IPS-15b (cell line): ENCODE data around the gene TNS3.
A peak's percentile ranks its signal among the peaks of the same experiment; 100 is the strongest.

Experiments
- H3K27me3 ChIP-seq: one replicate; pipeline ENCODE4 v1.6.1; 2013; ENCODE audit warnings: low read length; ENCODE audit not compliant: control insufficient read depth, insufficient read depth
- H3K36me3 ChIP-seq: one replicate; pipeline ENCODE4 v1.6.1; 2013; ENCODE audit warnings: low read length; ENCODE audit not compliant: control insufficient read depth, insufficient read depth
- H3K4me1 ChIP-seq: one replicate; pipeline ENCODE4 v1.6.1; 2013; ENCODE audit warnings: mild to moderate bottlenecking, low read length; ENCODE audit not compliant: control insufficient read depth, insufficient read depth
- H3K4me3 ChIP-seq: one replicate; pipeline ENCODE4 v1.5.1; 2013; ENCODE audit warnings: low read depth, low read length
- H3K9ac ChIP-seq: one replicate; pipeline ENCODE4 v1.6.1; 2013; ENCODE audit warnings: low read depth, mild to moderate bottlenecking, low read length
- H3K9me3 ChIP-seq: one replicate; pipeline ENCODE4 v1.6.1; 2013; ENCODE audit warnings: mild to moderate bottlenecking, low read length; ENCODE audit not compliant: control insufficient read depth, insufficient read depth

Gene TNS3

GRCh38 chr7:47258798-47259197 lies 323.1 kb downstream of the TNS3 start:
- no peaks in the 10 kb centered on the region for H3K9me3 ChIP-seq
- H3K9ac ChIP-seq = no peak overlapping the region
- peaks cover 15% of the 10 kb centered on the region for H3K27me3 ChIP-seq
- H3K36me3 ChIP-seq = no peaks in the 10 kb centered on the region
- no peak overlapping the region for H3K4me3 ChIP-seq
- H3K4me1 ChIP-seq = no peaks in the 10 kb centered on the region

- no peaks in the 10 kb centered on the region for H3K9me3 ChIP-seq
- no peaks in the 10 kb centered on the region for H3K4me1 ChIP-seq
- H3K36me3 ChIP-seq = no peaks in the 10 kb centered on the region
- no peak overlapping the region for H3K4me3 ChIP-seq
- H3K27me3 ChIP-seq = peaks cover 15% of the 10 kb centered on the region
- no peak overlapping the region for H3K9ac ChIP-seq
These were observed 325.9 kb downstream of the TNS3 start for GRCh38 chr7:47256016-47256415.

- H3K4me1 ChIP-seq = no peaks in the 10 kb centered on the region
- H3K9me3 ChIP-seq = no peaks in the 10 kb centered on the region
- no peaks in the 10 kb centered on the region for H3K36me3 ChIP-seq
- no peak overlapping the region for H3K4me3 ChIP-seq
- H3K9ac ChIP-seq = no peak overlapping the region
- peaks cover 15% of the 10 kb centered on the region for H3K27me3 ChIP-seq
These were observed 326.5 kb downstream of the TNS3 start for GRCh38 chr7:47255441-47255840.

GRCh38 chr7:47255007-47255406 lies 326.9 kb downstream of the TNS3 start:
- Histone ChIP-seq H3K4me1 (no peaks in the 10 kb centered on the region), H3K4me3 (no peak overlapping the region), H3K36me3 (no peaks in the 10 kb centered on the region), H3K9me3 (no peaks in the 10 kb centered on the region), H3K27me3 (peaks cover 15% of the 10 kb centered on the region), H3K9ac (no peak overlapping the region)

GRCh38 chr7:47254081-47254977 lies 327.6 kb downstream of the TNS3 start:
- Histone ChIP-seq H3K36me3 (no peaks in the 10 kb centered on the region), H3K27me3 (peaks cover 15% of the 10 kb centered on the region), H3K4me1 (no peaks in the 10 kb centered on the region), H3K9me3 (no peaks in the 10 kb centered on the region), H3K9ac (peak overlapping the region; percentile 49), H3K4me3 (peak overlapping the region; percentile 74)

GRCh38 chr7:47253650-47254080 lies 328.2 kb downstream of the TNS3 start:
- Histone ChIP-seq H3K9ac (peak overlapping the region; percentile 49), H3K9me3 (no peaks in the 10 kb centered on the region), H3K27me3 (peaks cover 15% of the 10 kb centered on the region), H3K36me3 (no peaks in the 10 kb centered on the region), H3K4me1 (no peaks in the 10 kb centered on the region), H3K4me3 (peak overlapping the region; percentile 74)

GRCh38 chr7:47252675-47253074 lies 329.2 kb downstream of the TNS3 start:
- Histone ChIP-seq H3K27me3 (peaks cover 18% of the 10 kb centered on the region), H3K4me3 (no peak overlapping the region), H3K9me3 (no peaks in the 10 kb centered on the region)

GRCh38 chr7:47249361-47249760 lies 332.6 kb downstream of the TNS3 start:
- no peaks in the 10 kb centered on the region for H3K9me3 ChIP-seq
- no peak overlapping the region for H3K9ac ChIP-seq
- H3K4me3 ChIP-seq = no peak overlapping the region
- no peaks in the 10 kb centered on the region for H3K36me3 ChIP-seq
- H3K27me3 ChIP-seq = peaks cover 2% of the 10 kb centered on the region
- H3K4me1 ChIP-seq = no peaks in the 10 kb centered on the region

More at GRCh38 chr7:47252675-47253074, 329.2 kb downstream of the TNS3 start:
- Histone ChIP-seq H3K36me3 (no peaks in the 10 kb centered on the region), H3K4me1 (no peaks in the 10 kb centered on the region), H3K9ac (no peak overlapping the region)

- H3K27me3 ChIP-seq = peaks cover 2% of the 10 kb centered on the region
- H3K4me3 ChIP-seq = no peak overlapping the region
- no peak overlapping the region for H3K9ac ChIP-seq
- no peaks in the 10 kb centered on the region for H3K36me3 ChIP-seq
- H3K4me1 ChIP-seq = no peaks in the 10 kb centered on the region
- no peaks in the 10 kb centered on the region for H3K9me3 ChIP-seq
These were observed 333.1 kb downstream of the TNS3 start for GRCh38 chr7:47248797-47249196.

GRCh38 chr7:47247132-47247531 lies 334.8 kb downstream of the TNS3 start:
- Histone ChIP-seq H3K36me3 (no peaks in the 10 kb centered on the region), H3K4me1 (no peaks in the 10 kb centered on the region), H3K27me3 (peaks cover 2% of the 10 kb centered on the region), H3K4me3 (no peak overlapping the region), H3K9me3 (no peaks in the 10 kb centered on the region), H3K9ac (no peak overlapping the region)

GRCh38 chr7:47244692-47245091 lies 337.2 kb downstream of the TNS3 start:
- Histone ChIP-seq H3K9ac (no peak overlapping the region), H3K4me1 (no peaks in the 10 kb centered on the region), H3K27me3 (peaks cover 2% of the 10 kb centered on the region)

More at GRCh38 chr7:47244692-47245091, 337.2 kb downstream of the TNS3 start:
- H3K4me3 ChIP-seq = no peak overlapping the region
- H3K36me3 ChIP-seq = no peaks in the 10 kb centered on the region
- no peaks in the 10 kb centered on the region for H3K9me3 ChIP-seq
